Myocyte (in vitro differentiated cells): Measurements from ENCODE around the gene DOCK4. TPM values are rescaled to one million over a fixed set of nuclear protein-coding genes. Genes with fewer than 3 reads are reported as not detected.

ENCODE experiments used
- DNase-seq: peaks from one replicate; pipeline ENCODE4 v3.0.0-alpha.2; 2012; ENCODE audit warnings: low read depth
- total RNA-seq: library from RNA; depleted of rRNA; stranded (reverse); fragments of >200 nt; gene quantifications from 2 replicates; pipeline ENCODE4 v1.2.3, GENCODE V29; 2014

The DOCK4 gene
- total RNA-seq, 1 donor from 2014 or later: 16.3 TPM

DNA sequence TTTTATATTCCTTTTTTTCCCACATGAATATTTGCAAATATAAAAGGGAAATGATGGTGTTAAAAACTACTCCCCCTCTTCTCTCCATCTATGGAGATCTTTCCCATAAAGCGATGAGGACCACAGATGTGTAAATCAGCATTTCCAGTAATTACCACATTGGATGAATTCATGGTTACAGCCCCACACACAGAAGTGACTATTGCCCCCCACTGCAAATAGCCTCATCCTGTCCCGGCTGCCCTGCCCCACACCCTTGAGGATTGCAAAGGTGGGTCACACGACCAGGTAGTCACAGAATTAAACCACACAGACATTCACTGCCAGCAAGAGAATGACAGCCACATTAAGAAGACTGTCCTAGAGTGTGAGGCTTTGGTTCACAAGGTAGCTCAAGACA is 145.1 kb downstream of the DOCK4 start:
- DNase-seq: no peak

- no peak for DNase-seq
These were observed 145.6 kb downstream of the DOCK4 start for GRCh38 chr7:112060625-112061024.

GRCh38 chr7:112059675-112060074 is 146.5 kb downstream of the DOCK4 start:
- no peak for DNase-seq

GRCh38 chr7:112058686-112059085 is 147.5 kb downstream of the DOCK4 start:
- no peak for DNase-seq

DNA sequence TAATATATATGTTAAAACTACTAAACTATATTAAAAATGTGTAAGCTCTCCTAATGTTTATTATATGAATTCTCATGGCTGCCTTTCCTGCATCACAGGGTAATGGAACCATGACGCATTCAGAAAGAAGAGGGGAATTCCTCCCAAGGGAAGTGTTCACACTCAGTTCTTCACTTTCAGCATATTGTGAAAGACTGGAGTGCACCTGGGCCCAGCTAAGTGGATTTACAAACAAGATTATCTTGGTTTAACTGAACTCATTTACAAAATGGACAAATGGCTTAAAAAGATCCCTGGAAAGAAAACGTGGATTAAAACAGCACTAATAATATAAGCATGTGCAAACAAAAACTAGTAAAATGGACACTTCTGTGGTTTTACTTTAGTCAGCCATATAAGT is 149.8 kb downstream of the DOCK4 start:
- DNase-seq: no peak

DNA sequence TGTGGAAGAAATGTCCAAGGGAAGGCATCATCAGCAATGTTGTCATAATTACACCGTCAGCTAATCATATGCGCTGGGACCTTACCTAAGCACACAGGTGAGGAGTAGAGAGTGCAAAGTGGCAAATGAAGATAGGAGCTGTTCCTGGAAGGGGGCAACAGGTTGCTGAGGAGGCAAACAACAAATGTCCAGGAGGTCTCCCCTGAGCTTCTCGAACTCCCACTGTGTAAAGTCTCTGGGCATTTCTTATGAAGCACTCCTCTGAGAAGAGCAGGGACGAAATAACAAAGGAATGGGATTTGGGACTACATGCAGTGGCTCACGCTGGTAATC is 152.5 kb downstream of the DOCK4 start:
- DNase-seq: no peak

GRCh38 chr7:112052993-112053736 is 153.0 kb downstream of the DOCK4 start:
- DNase-seq: no peak

DNA sequence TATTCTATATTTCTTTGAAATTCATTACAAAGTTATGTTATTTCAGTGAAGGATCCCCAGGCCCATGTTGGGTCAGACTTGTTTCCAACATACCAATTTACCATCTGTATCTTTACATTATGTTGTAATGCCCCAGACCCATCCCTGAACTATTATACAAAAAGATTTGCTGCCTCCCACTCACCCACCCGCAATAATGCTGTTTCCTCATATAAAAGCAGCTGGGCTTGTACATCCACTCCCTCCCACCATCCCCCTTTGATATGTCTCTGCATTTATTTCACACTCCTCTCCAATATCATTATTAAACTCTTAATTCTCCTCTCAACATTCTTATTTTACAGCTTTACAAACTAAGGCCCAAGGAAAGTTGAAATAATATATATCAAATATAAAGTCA is 153.7 kb downstream of the DOCK4 start:
- no peak for DNase-seq

- no peak for DNase-seq
These were observed 155.8 kb downstream of the DOCK4 start for GRCh38 chr7:112050250-112050881.

- DNase-seq: no peak
These were observed 156.5 kb downstream of the DOCK4 start for GRCh38 chr7:112049555-112050249.

DNA sequence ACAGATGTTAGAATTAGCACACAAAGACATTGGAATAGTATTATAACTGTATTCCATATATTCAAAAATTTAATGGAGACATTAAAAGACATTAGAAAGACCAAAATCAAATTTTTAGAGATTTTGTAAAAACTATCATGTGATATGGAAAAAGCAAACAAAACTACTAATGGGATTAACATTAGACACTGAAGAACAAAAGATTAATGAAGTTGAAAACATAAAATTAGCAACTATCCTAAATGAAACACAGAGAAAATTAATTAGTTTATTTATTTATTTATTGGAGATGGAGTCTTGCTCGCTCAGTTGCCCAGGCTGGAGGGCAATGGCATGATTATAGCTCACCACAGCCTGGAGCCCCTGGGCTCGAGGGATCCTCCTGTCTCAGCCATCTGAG is 158.8 kb downstream of the DOCK4 start:
- DNase-seq: no peak

- DNase-seq: no peak
These were observed 161.0 kb downstream of the DOCK4 start for GRCh38 chr7:112045222-112045621.

- no peak for DNase-seq
These were observed 163.6 kb downstream of the DOCK4 start for GRCh38 chr7:112042631-112043030.

DNA sequence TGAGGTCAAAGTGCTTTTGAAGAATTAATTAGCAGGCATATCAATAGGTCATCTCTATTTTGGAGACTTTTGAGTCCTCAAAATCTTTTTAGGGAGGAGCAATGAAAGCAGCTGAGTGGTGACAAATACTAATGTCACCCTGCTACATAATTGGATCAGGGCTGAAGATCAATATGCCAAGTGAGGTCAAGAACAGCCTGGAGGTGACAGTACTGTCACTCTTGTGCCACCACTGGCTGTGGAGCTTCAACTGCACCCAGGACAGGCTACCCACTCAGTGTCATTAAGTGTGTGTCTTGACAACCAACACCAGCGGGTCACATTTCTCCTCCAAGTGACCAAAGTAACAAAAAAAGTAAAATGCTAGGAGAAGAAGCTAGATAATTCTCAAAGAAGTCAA is 167.8 kb downstream of the DOCK4 start:
- DNase-seq: no peak

GRCh38 chr7:112036071-112036470 is 170.1 kb downstream of the DOCK4 start:
- no peak for DNase-seq

GRCh38 chr7:112031689-112032088 is 174.5 kb downstream of the DOCK4 start:
- no peak for DNase-seq

DNA sequence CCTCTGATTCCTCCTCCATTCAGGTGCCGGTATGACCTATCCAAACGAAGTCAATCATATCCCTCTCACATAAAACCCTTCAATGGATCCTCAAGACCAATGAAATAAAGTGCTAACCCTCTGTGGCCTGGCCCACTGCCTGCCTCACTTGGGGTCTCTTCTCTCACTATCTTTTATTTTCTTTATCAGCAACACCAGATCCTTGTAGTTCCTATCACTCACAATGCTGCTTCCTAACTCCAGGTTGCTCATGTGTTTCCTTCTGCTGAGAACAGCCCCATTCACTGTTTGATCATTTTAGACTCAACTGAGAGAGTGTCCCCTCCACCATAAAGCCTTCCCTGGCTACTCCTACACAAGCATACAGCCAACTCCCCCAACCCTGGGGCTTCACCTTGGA is 180.6 kb downstream of the DOCK4 start:
- no peak for DNase-seq

DNA sequence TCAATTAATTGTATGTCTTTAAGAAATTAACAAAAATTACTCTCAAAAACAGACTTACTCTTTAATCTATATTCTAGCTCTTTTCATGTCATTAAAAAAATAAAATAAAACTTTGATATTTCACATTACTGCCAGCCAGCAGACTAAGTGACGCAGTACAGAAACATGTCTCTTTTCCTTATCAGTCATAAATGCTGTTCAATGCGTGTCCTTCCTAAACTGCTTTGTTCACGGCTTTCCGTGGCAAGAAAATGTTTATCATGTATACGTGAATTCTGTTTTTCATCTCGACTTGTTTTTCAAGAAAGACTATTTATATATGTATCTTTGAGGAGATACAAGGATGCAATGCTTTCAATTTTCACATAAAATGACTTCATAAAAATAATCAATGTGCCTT is 182.4 kb downstream of the DOCK4 start:
- DNase-seq: no peak

DNA sequence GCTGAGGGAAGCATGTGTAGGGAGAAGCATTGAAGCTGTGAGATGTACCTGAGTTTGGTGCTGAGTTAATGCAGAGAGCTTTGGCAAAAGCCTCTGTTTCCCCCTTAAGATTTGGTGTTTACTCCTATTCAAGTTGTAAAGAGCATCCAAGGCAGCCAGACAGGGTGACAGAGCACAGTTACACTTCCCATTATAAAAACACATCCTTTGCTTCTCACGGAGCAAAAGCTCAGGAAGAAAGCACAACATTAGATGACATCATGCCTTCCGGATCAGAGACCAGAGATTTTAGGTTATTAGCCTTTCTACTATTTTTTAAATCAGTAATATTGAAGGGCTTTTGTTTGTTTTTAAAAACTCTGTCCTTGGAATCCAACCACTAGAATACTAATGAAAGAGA is 182.9 kb downstream of the DOCK4 start:
- DNase-seq: no peak

DNA sequence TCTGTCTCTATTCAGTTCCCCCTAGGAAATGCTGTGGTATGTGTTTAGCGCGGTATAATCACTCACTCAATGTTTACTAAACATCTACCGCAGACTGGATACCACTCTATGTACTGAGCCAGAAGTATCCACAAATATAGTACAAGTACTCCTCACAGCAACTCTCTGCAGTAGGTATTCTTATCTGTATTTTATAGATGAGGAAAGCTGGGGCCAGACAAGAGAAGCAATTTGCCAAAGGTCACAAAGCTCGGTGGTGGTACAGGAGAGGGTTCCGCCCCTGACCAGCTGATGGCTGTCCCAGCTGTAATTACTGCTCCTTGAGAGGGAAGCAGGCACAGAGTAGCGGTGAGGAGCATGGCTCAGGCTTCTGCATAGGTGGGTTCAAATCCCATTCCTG is 184.1 kb downstream of the DOCK4 start:
- no peak for DNase-seq

- no peak for DNase-seq
These were observed 184.7 kb downstream of the DOCK4 start for GRCh38 chr7:112021379-112022044.

DNA sequence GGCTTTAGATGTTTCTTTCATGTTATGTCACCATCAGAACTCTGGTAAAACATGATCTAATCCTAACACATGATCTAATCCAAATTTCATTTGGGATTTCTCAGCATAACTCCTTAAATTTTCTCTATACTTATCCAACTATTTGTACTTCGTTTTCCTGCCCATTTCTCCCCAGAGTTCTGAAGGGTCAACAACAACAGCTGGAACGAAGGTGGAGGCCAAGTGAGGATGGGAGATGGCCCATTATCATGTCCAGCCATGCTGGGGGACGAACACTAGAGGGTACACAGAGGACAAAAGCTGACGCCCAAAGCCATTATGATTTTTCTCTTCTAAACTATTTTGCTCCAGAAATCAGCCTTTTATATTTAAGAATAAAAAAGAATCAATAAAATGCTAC is 185.4 kb downstream of the DOCK4 start:
- DNase-seq: no peak
